D721Med (cell line): ENCODE results near the gene FHL2.

Experiments used
- DNase-seq: peaks from one replicate; pipeline ENCODE4 v3.0.0; 2011; ENCODE audit warnings: low spot score; ENCODE audit not compliant: insufficient read length
- FAIRE-seq: peaks from 2 replicates; lab custom pipeline; 2011; peaks lifted over from hg19 to GRCh38; lab: Jason Lieb, UNC
- TF ChIP-seq, protein P1 (sequence below): IDR thresholded peaks from 2 replicates; pipeline ENCODE4 v1.5.1; 2012; ENCODE audit warnings: mild to moderate bottlenecking, control low read depth; ENCODE audit not compliant: insufficient read depth; ENCODE audit errors: missing control alignments

FHL2 gene

DNA sequence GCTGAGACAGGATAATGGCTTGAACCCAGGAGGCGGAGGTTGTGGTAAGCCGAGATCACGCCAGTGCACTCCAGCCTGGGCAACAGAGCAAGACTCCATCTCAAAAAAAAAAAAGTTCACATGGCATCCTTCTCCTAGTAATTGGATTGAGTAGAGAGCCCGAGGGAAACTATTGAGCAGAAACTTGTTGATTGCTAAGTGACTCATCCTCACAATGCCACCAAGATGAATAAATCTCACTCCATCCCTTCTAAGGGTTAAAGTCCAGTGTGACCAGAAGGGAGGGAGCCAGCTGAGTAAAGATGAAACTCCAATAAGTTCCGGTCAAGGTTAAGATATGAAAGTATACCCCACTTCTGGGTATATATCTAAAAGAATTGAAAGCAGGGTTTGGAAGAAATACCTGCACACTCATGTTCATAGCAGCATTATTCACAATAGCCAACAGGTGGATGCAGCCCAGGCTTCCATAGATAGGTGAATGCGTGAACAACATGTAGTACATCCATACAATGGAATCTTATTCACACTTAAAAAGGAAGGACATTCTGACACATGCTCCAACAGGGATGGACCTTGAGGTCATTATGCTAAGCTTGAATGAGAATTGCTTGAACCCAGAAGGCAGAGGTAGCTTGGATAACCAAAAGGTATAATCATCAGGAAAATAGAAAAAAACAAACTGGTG, 13.0 kb upstream of the FHL2 start:
- FAIRE-seq (no peak), DNase-seq (no peak)
- TF ChIP-seq, protein P1, sequence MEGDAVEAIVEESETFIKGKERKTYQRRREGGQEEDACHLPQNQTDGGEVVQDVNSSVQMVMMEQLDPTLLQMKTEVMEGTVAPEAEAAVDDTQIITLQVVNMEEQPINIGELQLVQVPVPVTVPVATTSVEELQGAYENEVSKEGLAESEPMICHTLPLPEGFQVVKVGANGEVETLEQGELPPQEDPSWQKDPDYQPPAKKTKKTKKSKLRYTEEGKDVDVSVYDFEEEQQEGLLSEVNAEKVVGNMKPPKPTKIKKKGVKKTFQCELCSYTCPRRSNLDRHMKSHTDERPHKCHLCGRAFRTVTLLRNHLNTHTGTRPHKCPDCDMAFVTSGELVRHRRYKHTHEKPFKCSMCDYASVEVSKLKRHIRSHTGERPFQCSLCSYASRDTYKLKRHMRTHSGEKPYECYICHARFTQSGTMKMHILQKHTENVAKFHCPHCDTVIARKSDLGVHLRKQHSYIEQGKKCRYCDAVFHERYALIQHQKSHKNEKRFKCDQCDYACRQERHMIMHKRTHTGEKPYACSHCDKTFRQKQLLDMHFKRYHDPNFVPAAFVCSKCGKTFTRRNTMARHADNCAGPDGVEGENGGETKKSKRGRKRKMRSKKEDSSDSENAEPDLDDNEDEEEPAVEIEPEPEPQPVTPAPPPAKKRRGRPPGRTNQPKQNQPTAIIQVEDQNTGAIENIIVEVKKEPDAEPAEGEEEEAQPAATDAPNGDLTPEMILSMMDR, result no peak

DNA sequence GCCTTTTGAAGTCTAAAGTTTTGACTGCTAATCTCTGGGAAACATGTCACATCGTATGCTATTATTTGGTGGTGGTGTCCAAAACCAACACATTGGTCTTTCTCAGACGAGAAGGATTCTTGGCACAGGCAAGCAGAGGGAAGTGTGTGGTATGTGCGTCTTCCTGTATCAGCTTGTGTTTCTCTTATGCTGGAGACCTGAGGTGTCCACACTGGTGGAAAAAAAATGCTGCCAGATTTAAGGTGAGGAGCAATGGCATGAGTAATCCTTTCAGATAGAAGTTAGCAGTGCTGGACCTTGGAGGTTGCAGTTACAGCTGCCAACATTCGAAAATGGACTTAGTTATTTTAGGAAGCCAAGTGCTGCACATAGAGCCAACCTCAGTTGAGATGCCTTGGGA, 11.7 kb upstream of the FHL2 start:
- DNase-seq (no peak), FAIRE-seq (no peak)
- TF ChIP-seq, protein P1, result no peak

DNA sequence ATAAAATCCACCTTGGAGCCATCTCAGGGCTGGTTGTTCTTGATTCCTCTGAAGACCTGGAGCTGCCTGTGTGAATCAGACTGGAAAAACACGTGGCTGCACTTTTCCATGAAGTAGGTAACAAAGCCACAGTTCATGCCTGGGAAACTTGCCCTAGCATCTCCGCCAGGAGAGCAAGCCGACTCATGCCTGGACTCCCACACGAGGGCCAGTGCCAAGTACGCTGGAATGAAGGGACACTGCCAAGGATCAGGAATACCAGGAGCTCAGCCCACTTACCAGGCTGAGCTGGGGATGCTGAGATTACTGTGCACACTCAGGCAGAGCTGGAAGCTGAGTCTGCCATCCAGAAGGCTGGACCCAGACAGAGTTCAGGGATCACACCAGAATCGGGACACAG, 10.9 kb upstream of the FHL2 start:
- TF ChIP-seq, protein P1, result no peak
- DNase-seq (no peak), FAIRE-seq (no peak)

DNA sequence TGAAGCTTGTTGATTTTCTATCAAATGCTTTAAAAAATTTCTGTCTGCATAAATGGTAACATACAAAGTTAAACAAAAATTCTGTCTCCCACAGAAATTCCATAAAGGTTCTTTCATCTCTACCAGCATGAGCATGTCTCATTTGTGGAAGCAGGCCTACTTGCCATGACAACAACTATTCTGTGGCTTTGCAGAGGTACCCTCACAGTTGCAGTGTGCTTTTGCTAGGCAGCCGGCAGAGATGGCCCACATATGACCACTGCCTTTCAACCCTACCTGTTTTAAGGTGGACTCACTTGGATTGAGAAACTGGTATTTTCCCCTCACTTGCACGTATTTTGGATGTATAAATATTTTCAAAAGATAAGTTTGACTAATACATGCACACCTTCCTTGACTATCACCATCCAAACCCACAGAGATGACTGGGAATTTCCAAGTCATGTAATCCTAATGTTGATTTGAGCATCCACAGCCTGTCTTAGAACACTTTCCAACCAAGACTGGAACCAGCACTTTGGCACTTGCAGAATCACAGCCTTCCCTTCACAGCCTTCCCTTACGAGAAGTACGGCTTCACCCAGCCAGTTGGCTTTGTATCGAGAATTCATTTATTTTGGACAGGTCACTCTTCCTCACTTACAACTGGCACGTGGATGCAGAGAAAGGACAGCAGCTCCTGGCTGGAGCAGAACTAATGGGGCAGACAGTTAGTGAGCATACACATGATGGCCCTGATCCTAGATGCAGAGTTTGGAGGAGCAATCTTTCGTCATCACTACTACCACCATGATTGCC, 9.3 kb upstream of the FHL2 start:
- no peak for DNase-seq
- TF ChIP-seq, protein P1, result no peak
- FAIRE-seq, result no peak

DNA sequence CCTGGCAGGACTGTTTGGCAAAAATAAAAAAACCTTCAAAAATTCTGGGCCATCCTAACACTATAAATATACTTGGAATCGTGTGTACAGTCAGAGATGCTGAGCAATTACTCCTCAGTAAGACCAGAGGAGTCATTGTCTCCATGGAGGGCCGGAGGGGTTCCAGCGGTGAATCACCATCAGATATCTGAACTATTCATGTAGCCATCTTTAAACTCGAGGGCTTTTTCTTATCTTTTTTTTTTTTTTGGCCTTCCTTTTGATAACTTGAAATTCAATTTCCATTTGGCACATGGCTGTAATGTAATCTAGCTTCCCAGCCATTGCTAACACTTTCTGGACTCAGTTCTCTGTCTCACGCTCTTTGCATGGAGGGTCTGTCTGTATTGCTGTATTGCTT, 7.4 kb upstream of the FHL2 start:
- FAIRE-seq, result no peak
- TF ChIP-seq, protein P1, result no peak

DNA sequence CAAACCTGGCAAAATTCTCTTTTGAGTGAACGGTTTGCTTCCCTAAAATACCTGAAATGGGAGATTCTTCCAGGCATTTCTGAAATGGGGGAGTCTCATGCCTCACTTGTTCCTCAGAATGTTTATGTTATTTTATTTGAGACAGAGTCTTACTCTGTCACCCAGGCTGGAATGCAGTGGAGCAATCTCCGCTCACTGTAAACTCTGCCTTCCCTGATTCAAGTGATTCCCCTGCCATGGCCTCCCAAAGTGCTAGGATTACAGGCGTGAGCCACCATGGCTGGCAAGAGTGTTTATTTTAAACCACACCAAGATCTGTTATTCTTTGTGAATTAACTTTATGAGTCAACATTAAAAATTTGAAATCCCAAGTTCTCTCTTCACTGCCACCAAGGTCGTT, 6.4 kb upstream of the FHL2 start:
- no peak for DNase-seq
- no peak for FAIRE-seq
- TF ChIP-seq, protein P1, result no peak

More for the DNA sequence above, 7.4 kb upstream of the FHL2 start:
- no peak for DNase-seq

DNA sequence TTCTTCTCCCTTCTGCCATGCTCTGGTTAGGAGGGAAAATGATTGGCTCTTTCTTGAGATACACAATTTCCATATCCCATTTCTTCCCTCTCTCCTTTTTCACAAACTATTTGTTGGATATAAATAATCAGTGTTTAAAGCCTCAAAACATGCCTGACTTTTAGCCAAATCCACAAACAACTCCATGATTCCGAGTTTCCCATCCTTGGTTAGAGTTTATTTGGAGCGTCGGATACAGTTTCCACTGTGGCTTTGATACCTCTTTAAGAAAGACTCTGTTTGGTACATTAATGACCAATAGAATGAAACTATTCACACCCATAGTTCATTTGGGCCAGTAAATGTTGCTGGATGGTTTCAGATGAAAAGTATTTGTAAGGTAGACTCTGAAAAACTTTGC, 5.9 kb upstream of the FHL2 start:
- TF ChIP-seq, protein P1, result no peak
- DNase-seq (no peak), FAIRE-seq (no peak)
